NT2/D1 (cell line): ENCODE results near the gene ZNF474.

Experiments used
- DNase-seq: peaks from one replicate; pipeline ENCODE4 v3.0.0-alpha.2; 2011; ENCODE audit warnings: low read depth, low spot score
- H3K27me3 ChIP-seq: 2 replicates; pipeline ENCODE4 v1.6.0; 2011; ENCODE audit warnings: mild to moderate bottlenecking; ENCODE audit not compliant: insufficient read length, insufficient read depth
- H3K36me3 ChIP-seq: 2 replicates; pipeline ENCODE4 v1.6.1; 2011; ENCODE audit warnings: mild to moderate bottlenecking, low read length, mixed read lengths; ENCODE audit not compliant: insufficient read depth, insufficient read length
- H3K4me1 ChIP-seq: 2 replicates; pipeline ENCODE4 v1.5.1; 2011; ENCODE audit not compliant: insufficient read depth, insufficient read length
- H3K4me3 ChIP-seq: 2 replicates; pipeline ENCODE4 v1.5.1; 2011; ENCODE audit warnings: low read depth; ENCODE audit not compliant: insufficient read length
- H3K9ac ChIP-seq: 2 replicates; pipeline ENCODE4 v1.6.0; 2011; ENCODE audit warnings: low read depth; ENCODE audit not compliant: insufficient read length
- H3K9me3 ChIP-seq: 2 replicates; pipeline ENCODE4 v1.5.1; 2011; ENCODE audit warnings: mild to moderate bottlenecking, low read length; ENCODE audit not compliant: insufficient read depth
- SUZ12 ChIP-seq: IDR thresholded peaks from 2 replicates; pipeline ENCODE4 v1.6.1; 2011; ENCODE audit not compliant: insufficient read length, insufficient read depth; ENCODE audit errors: extremely low read depth
- YY1 ChIP-seq: IDR thresholded peaks from 2 replicates; pipeline ENCODE4 v1.6.1; 2011; ENCODE audit not compliant: insufficient read length, insufficient read depth
- ZNF274 ChIP-seq: IDR thresholded peaks from 2 replicates; pipeline ENCODE4 v1.6.1; 2011; ENCODE audit warnings: mild to moderate bottlenecking, low read depth, low read length

Gene ZNF474

GRCh38 chr5:122183098-122183787 is 53.9 kb downstream of the ZNF474 start:
- TF ChIP-seq SUZ12: no peak
- TF ChIP-seq ZNF274: no peak
- TF ChIP-seq YY1: no peak
- no peaks in the 10 kb centered on the region for H3K36me3 ChIP-seq
- no peak overlapping the region for H3K4me3 ChIP-seq
- no peaks in the 10 kb centered on the region for H3K9me3 ChIP-seq
- H3K27me3 ChIP-seq: no peaks in the 10 kb centered on the region
- no peak overlapping the region for H3K9ac ChIP-seq
- H3K4me1 ChIP-seq: no peaks in the 10 kb centered on the region
- no peak for DNase-seq

DNA sequence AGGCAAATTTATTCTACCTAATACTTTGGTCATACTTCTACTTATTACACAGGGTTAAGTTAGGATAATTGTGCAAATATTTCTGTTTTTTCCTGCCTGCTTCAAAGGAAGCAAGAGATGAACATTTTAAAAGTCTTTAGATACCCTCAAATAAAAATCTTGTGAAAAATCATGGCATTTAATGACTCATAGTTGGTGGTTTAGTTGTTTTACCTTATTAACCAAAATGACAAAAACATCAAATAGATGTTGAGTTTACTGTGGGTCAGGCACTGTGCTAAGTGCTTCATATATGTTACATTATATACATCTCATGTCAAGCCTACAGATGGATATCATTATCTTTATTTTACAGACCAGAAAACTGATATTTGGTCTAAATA is 54.4 kb downstream of the ZNF474 start:
- Histone ChIP-seq H3K4me1 (no peaks in the 10 kb centered on the region), H3K27me3 (no peaks in the 10 kb centered on the region), H3K9me3 (no peaks in the 10 kb centered on the region), H3K36me3 (no peaks in the 10 kb centered on the region), H3K9ac (no peak overlapping the region), H3K4me3 (no peak overlapping the region)
- DNase-seq: no peak
- TF ChIP-seq YY1: no peak
- TF ChIP-seq ZNF274: no peak
- TF ChIP-seq SUZ12: no peak

DNA sequence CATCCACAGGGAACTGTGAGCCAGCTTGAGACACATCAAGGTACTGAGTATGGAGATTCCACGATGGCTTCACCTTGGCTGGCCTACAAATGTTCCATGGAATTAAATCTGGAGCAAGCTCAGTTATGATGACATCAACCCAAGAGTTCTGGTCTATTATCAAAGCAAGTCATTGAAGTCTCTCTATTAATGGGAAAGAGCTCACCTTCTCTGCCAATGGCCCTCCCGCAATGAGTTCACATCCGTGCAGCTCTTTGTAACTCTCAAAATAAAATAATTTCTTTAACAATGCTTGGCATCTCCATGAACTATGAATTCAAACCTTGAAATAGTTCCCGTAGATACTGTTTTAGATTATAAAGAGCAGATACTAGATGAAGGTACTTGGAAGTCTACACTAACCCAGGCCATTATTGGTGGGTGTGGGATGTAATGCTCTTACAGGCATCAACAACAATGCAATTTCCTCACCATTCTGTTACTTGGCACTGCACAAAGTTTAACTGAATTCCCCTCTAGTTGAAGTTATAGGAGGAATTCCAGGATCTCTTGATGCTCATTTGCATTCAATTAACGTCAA is 55.4 kb downstream of the ZNF474 start:
- H3K27me3 ChIP-seq: no peaks in the 10 kb centered on the region
- TF ChIP-seq YY1: no peak
- TF ChIP-seq SUZ12: no peak
- no peak for TF ChIP-seq ZNF274
- H3K9me3 ChIP-seq: no peaks in the 10 kb centered on the region
- H3K4me3 ChIP-seq: no peak overlapping the region
- no peaks in the 10 kb centered on the region for H3K4me1 ChIP-seq
- no peak overlapping the region for H3K9ac ChIP-seq
- H3K36me3 ChIP-seq: no peaks in the 10 kb centered on the region
- DNase-seq: no peak

- H3K4me3 ChIP-seq: no peak overlapping the region
- no peaks in the 10 kb centered on the region for H3K27me3 ChIP-seq
- no peak for DNase-seq
- no peaks in the 10 kb centered on the region for H3K36me3 ChIP-seq
- TF ChIP-seq SUZ12: no peak
- no peak for TF ChIP-seq YY1
- TF ChIP-seq ZNF274: no peak
- H3K9ac ChIP-seq: no peak overlapping the region
- H3K9me3 ChIP-seq: no peaks in the 10 kb centered on the region
- H3K4me1 ChIP-seq: no peaks in the 10 kb centered on the region
Measured at GRCh38 chr5:122187426-122187825, 58.1 kb downstream of the ZNF474 start.

GRCh38 chr5:122190156-122190555 is 60.8 kb downstream of the ZNF474 start:
- no peak for TF ChIP-seq YY1
- TF ChIP-seq ZNF274: no peak
- no peak for TF ChIP-seq SUZ12
- no peak overlapping the region for H3K9ac ChIP-seq
- H3K9me3 ChIP-seq: no peaks in the 10 kb centered on the region
- no peak overlapping the region for H3K4me3 ChIP-seq
- H3K4me1 ChIP-seq: no peaks in the 10 kb centered on the region
- H3K27me3 ChIP-seq: no peaks in the 10 kb centered on the region
- no peaks in the 10 kb centered on the region for H3K36me3 ChIP-seq
- DNase-seq: no peak

DNA sequence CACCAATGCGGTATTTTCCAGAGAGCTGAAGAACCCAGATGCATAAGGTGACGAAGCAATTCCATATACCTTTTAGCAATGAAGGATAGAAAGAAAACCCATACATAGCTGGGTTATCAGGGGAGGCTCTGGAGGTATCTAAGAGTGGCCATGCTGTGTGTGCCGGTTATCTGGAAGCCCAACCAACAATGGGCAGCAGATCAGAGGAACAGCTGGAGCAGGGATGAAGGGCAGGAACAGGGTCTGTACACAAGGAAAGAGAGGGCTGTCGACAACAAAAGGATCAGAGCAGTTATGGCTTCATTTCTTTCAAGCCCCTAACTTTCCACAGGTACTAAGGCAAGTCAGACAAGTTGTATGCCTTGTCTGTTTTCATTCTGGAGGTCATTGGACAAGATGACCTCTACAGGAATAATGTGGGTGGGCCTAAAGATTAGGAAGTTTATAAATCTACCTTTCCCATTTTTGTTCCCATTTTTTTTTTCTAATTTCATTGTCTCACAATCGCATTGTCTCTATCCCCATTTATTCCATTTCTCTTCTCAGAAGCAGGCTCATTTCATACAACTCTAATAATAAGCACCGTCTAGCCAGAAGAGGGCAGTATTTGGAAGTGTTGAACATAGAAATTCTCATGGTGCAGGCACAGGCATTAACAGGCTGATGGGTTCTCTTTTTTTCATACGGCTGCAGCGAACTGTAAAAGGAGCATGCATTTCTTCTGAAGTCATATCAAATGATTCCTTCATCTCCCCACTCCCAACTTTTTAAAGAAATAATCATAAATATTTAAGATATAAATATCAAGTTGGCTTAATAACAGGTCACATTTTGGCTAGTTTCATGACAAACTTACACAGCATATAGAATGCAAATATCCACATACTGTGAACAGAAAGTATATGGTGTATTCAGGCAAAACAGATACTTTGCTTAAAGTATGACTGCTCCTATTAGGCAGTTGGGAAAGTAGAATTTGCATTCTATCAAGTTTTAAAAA is 63.5 kb downstream of the ZNF474 start:
- DNase-seq: peak; percentile 50

DNA sequence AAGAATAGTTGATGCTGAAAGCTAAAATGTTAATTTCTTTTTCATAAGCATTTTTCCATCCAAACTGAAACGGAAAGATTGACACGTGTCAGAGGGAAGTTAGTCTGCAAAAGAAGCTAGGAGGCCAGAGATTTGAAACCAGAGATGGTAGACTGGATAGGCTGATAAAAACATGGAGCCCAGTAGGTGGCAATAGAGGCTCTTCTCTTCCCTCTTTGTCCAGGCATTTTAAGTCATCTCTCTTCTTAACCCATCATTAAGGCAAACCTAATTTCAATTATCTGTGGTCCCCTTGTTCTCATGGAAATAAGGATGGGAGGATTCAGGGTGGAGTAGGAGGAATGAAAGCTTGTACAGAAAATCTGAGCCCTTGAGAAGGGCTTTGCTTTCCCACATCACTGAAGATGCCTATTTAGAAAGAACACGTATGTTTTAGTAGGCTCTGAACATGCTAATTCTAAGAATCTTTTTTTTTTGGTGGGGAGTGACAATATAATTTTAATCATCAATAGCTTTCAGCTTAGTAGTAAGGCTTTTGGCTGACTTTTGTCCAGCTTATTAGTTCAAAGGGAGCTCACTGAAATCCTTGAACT is 66.6 kb downstream of the ZNF474 start:
- Histone ChIP-seq H3K4me1 (no peaks in the 10 kb centered on the region), H3K9ac (no peak overlapping the region), H3K9me3 (no peaks in the 10 kb centered on the region), H3K36me3 (no peaks in the 10 kb centered on the region), H3K27me3 (no peaks in the 10 kb centered on the region), H3K4me3 (no peak overlapping the region)
- peak; percentile 44 for DNase-seq
- TF ChIP-seq ZNF274 (no peak), YY1 (no peak), SUZ12 (no peak)

More for the DNA sequence above, 63.5 kb downstream of the ZNF474 start:
- Histone ChIP-seq H3K9me3 (no peaks in the 10 kb centered on the region), H3K9ac (no peak overlapping the region), H3K4me3 (no peak overlapping the region), H3K36me3 (no peaks in the 10 kb centered on the region), H3K27me3 (no peaks in the 10 kb centered on the region), H3K4me1 (no peaks in the 10 kb centered on the region)
- TF ChIP-seq SUZ12 (no peak), ZNF274 (no peak), YY1 (no peak)
